Right lobe of liver (tissue), 4 donors: ENCODE measurements around the gene MIB1.

Source experiments
- POLR2A ChIP-seq: fragments of 450-650 bp; IDR thresholded peaks from one replicate; pipeline ENCODE4 v1.6.1; 2017; ENCODE audit warnings: antibody characterized with exemption, mild to moderate bottlenecking
- TF ChIP-seq, protein P1 (sequence below), 4 donors: fragments of 200-600 bp in 3 of 4; fragments of 450-650 bp in 1 of 4; IDR thresholded peaks; one replicate each; pipeline versions ENCODE4 v1.5.1 to v1.8.0; 2016 to 2022; ENCODE audit warnings: antibody characterized with exemption in 4 of 4, mild to moderate bottlenecking in 2 of 4
- donor health status: DM: no; HTN: no; CAD: no.
- donor health status: DM: no; HTN: no; CAD: no.
- donor health status: DM: no; HTN: yes; CAD: no.

DNA sequence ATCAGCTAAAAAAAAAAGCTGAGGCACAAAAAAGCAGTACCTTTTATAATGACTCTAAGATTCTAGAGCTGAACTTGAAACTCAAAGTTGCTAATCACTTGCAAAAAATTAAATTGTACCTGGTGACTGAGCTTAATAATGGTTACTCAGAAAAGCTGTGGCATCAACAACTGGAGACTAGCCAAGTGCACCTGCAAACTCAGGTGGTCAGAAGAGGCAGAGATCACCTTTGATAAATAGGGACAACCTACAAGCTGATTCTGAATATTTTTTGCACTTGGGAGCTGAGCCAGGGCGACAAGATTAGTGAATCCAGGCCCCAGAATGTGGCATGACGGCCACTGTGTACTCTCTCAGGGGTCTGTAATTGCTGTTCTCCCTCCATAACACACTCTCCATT is 39.0 kb upstream of the MIB1 start:
- no peak for TF ChIP-seq POLR2A
- TF ChIP-seq, protein P1, sequence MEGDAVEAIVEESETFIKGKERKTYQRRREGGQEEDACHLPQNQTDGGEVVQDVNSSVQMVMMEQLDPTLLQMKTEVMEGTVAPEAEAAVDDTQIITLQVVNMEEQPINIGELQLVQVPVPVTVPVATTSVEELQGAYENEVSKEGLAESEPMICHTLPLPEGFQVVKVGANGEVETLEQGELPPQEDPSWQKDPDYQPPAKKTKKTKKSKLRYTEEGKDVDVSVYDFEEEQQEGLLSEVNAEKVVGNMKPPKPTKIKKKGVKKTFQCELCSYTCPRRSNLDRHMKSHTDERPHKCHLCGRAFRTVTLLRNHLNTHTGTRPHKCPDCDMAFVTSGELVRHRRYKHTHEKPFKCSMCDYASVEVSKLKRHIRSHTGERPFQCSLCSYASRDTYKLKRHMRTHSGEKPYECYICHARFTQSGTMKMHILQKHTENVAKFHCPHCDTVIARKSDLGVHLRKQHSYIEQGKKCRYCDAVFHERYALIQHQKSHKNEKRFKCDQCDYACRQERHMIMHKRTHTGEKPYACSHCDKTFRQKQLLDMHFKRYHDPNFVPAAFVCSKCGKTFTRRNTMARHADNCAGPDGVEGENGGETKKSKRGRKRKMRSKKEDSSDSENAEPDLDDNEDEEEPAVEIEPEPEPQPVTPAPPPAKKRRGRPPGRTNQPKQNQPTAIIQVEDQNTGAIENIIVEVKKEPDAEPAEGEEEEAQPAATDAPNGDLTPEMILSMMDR (IDR thresholded peaks at IDR 0.05) = no peak
